Kidney (tissue), 22 donors: ENCODE measurements around the gene TMEM209. TPM values are rescaled to one million over a fixed set of nuclear protein-coding genes. Genes with fewer than 3 reads are reported as not detected.
"Not testable (repeated sequence)": the region's sequence is repeated elsewhere in the genome, so short reads cannot be mapped to it uniquely, and the experiment has no call there.

Experiments
- DNase-seq, 5 donors: peaks; one replicate each; pipeline ENCODE4 v3.0.0-alpha.2; 2013 to 2020
- FAIRE-seq: peaks from 2 replicates; lab custom pipeline; 2012; peaks lifted over from hg19 to GRCh38; lab: Jason Lieb, UNC
- H3K27ac ChIP-seq, 2 donors: one replicate each; pipeline ENCODE4 v1.7.0; 2013; ENCODE audit warnings: low read depth in 2 of 2, low read length in 2 of 2, inconsistent platforms in 1 of 2
- H3K27me3 ChIP-seq: one replicate; pipeline ENCODE4 v1.7.1; 2013; ENCODE audit warnings: low read length, inconsistent platforms; ENCODE audit not compliant: control insufficient read depth, insufficient read depth
- H3K36me3 ChIP-seq, 3 donors: one replicate each; pipeline versions ENCODE4 v1.7.0 to v1.7.1; 2013; ENCODE audit warnings: low read length in 3 of 3, control low read depth in 1 of 3, inconsistent platforms in 1 of 3; ENCODE audit not compliant: insufficient read depth in 3 of 3, control insufficient read depth in 2 of 3
- H3K4me1 ChIP-seq, 3 donors: one replicate each; pipeline versions ENCODE4 v1.7.0 to v1.7.1; 2013; ENCODE audit warnings: low read length in 3 of 3, inconsistent platforms in 1 of 3, low read depth in 1 of 3; ENCODE audit not compliant: control insufficient read depth in 2 of 3, insufficient read depth in 2 of 3
- H3K4me3 ChIP-seq, 3 donors: one replicate each; pipeline versions ENCODE4 v1.7.0 to v1.8.1; 2013; ENCODE audit warnings: low read length in 3 of 3, control low read depth in 1 of 3, inconsistent platforms in 1 of 3
- H3K9ac ChIP-seq, 3 donors: one replicate each; pipeline versions ENCODE4 v1.7.0 to v1.7.1; 2013; ENCODE audit warnings: low read length in 3 of 3, control low read depth in 1 of 3, inconsistent platforms in 1 of 3
- H3K9me3 ChIP-seq, 3 donors: one replicate each; pipeline versions ENCODE4 v1.7.0 to v1.7.1; 2013; ENCODE audit warnings: low read length in 3 of 3, control low read depth in 1 of 3, inconsistent platforms in 1 of 3; ENCODE audit not compliant: control insufficient read depth in 2 of 3, insufficient read depth in 1 of 3
- CTCF ChIP-seq: IDR thresholded peaks from 3 replicates; pipeline ENCODE4 v1.5.1; 2012; ENCODE audit warnings: mild to moderate bottlenecking, moderate library complexity, borderline replicate concordance; ENCODE audit not compliant: insufficient read depth; ENCODE audit errors: extremely low read depth
- intact Hi-C: fragments of 100-400 bp; cut with DNase I; formaldehyde crosslinking; loops from one replicate; pipeline ENCODE4 v1.11.1; 2022
- long read RNA-seq, 10 donors: library from polyadenylated mRNA in 1 of 10; unstranded in 1 of 10; transcript quantifications; one replicate each; pipeline ENCODE4 v2.0.0 and lab custom pipeline, GENCODE V29; 2021 to 2026
- polyA plus RNA-seq: library from polyadenylated mRNA; stranded (reverse); fragments of 350-450 nt; fragmentation: Illumina TruSeq; extraction: RNeasy Lipid Tissue Mini Kit (QIAGEN cat#74804); gene quantifications from one replicate; pipeline ENCODE4 v1.2.3, GENCODE V29; 2014; ENCODE audit warnings: low read depth, low replicate concordance; ENCODE audit not compliant: insufficient read depth
- total RNA-seq: library from RNA; stranded (reverse); fragmentation: NEBNext Ultra II Directional; extraction: Animal tissue kit (Norgen Biotek cat#: 25700); gene quantifications from one replicate; pipeline ENCODE4 v1.2.1, GENCODE V29; 2021
- donor health status: control.
- donor health status: control.
- donor health status: control.
- donor health status: control.
- donor health status: control.
- donor health status: DM: yes; HTN: yes; CAD: no.
- donor health status: Normal renal cell carcinoma (clear cell type).

Gene TMEM209
- 29.0 TPM for total RNA-seq
- 4.3 TPM for polyA plus RNA-seq
- long read RNA-seq, donor 1 = 0 reads
- long read RNA-seq, donor 2, partial matches to known transcripts = 0 of 2 reads
- long read RNA-seq, donor 2, other reads (novel, unspliced or antisense) = 0 of 2 reads
- long read RNA-seq, donor 3, transcript TMEM209-201 (15 exons, 3,545 nt) = major isoform, 6 of 6 reads
- long read RNA-seq, donor 3, partial matches to known transcripts = 0 of 6 reads
- long read RNA-seq, donor 3, other reads (novel, unspliced or antisense) = 0 of 6 reads
- long read RNA-seq, donor 4 = 0 reads
- long read RNA-seq, donor 5 = 0 reads
- long read RNA-seq, donor 6, partial matches to known transcripts = 0 of 2 reads
- long read RNA-seq, donor 6, other reads (novel, unspliced or antisense) = 0 of 2 reads
- long read RNA-seq, donor 7, transcript TMEM209-201 (15 exons, 3,545 nt) = major isoform, 7 of 12 reads
- long read RNA-seq, donor 7, partial matches to known transcripts = 3 of 12 reads
- long read RNA-seq, donor 7, other reads (novel, unspliced or antisense) = 2 of 12 reads
- long read RNA-seq, donor 8, partial matches to known transcripts = 5 of 7 reads
- long read RNA-seq, donor 8, other reads (novel, unspliced or antisense) = 0 of 7 reads
- long read RNA-seq, donor 9 = 0 reads
- long read RNA-seq, donor 10 = 0 reads

GRCh38 chr7:130205084-130205947, at the start of gene TMEM209:
TMEM209 (minus strand) TSS chr7:130205406; CDS start chr7:130205375, 31 bp downstream.
- H3K36me3 ChIP-seq = peaks cover 3 to 14% (median 3%) of the 10 kb centered on the region in 3 donors
- peak within 1 kb of the TSS; percentile 89 to 96 for H3K27ac ChIP-seq
- TF ChIP-seq CTCF = no peak
- DNase-seq (peak; percentile 99 to 100 (median 99)), FAIRE-seq (no peak)
- no peaks in the 10 kb centered on the region for H3K9me3 ChIP-seq
- peak within 1 kb of the TSS; percentile 93 to 100 (median 100) for H3K4me3 ChIP-seq
- no peaks in the 10 kb centered on the region for H3K27me3 ChIP-seq
- peak within 1 kb of the TSS; percentile 94 to 98 (median 98) for H3K9ac ChIP-seq
- peaks cover 0 to 5% (median 0%) of the 10 kb centered on the region in 3 donors for H3K4me1 ChIP-seq
- intact Hi-C loops = no loop called here

- Histone ChIP-seq H3K9me3 (peaks cover 0 to 6% (median 3%) of the 10 kb centered on the region in 3 donors), H3K4me3 (no peak overlapping the region), H3K4me1 (no peaks in the 10 kb centered on the region), H3K27me3 (no peaks in the 10 kb centered on the region), H3K36me3 (no peaks in the 10 kb centered on the region), H3K27ac (no peak overlapping the region), H3K9ac (no peak overlapping the region)
- DNase-seq (no peak), FAIRE-seq (no peak)
- TF ChIP-seq CTCF = no peak
- intact Hi-C loops = no loop called here
Measured at GRCh38 chr7:130254555-130254954, 49.3 kb upstream of the TMEM209 start.

GRCh38 chr7:130249626-130250025, 44.4 kb upstream of the TMEM209 start:
- H3K9ac ChIP-seq, H3K4me1 ChIP-seq, FAIRE-seq, intact Hi-C loops, H3K36me3 ChIP-seq, H3K9me3 ChIP-seq, H3K27ac ChIP-seq, H3K4me3 ChIP-seq, H3K27me3 ChIP-seq, DNase-seq: not testable (repeated sequence)

GRCh38 chr7:130248842-130249241, 43.6 kb upstream of the TMEM209 start:
- H3K4me3 ChIP-seq, H3K27me3 ChIP-seq, H3K36me3 ChIP-seq, H3K9me3 ChIP-seq, intact Hi-C loops, H3K4me1 ChIP-seq, H3K9ac ChIP-seq, H3K27ac ChIP-seq, DNase-seq, FAIRE-seq: not testable (repeated sequence)

GRCh38 chr7:130246491-130246890, 41.3 kb upstream of the TMEM209 start:
- DNase-seq, H3K9me3 ChIP-seq, intact Hi-C loops, H3K4me3 ChIP-seq, H3K4me1 ChIP-seq, FAIRE-seq, H3K27me3 ChIP-seq, H3K9ac ChIP-seq, H3K36me3 ChIP-seq, H3K27ac ChIP-seq: not testable (repeated sequence)

- H3K36me3 ChIP-seq, H3K4me1 ChIP-seq, H3K9ac ChIP-seq, H3K4me3 ChIP-seq, intact Hi-C loops, DNase-seq, H3K27ac ChIP-seq, H3K9me3 ChIP-seq, FAIRE-seq, H3K27me3 ChIP-seq: not testable (repeated sequence)
Measured at GRCh38 chr7:130243486-130243885, 38.3 kb upstream of the TMEM209 start.
